Lower leg skin (tissue), 3 donors: ENCODE data around the gene ZNF578.

Experiments
- CTCF ChIP-seq, 3 donors: fragments of 450-650 bp; IDR thresholded peaks; one replicate each; pipeline ENCODE4 v1.5.1; 2016; ENCODE audit warnings: antibody characterized with exemption in 3 of 3, mild to moderate bottlenecking in 3 of 3, moderate library complexity in 2 of 3
- POLR2A ChIP-seq, 2 donors: fragments of 450-650 bp; IDR thresholded peaks; one replicate each; pipeline ENCODE4 v1.6.1; 2016 to 2017; ENCODE audit warnings: antibody characterized with exemption in 2 of 2, mild to moderate bottlenecking in 1 of 2, moderate library complexity in 1 of 2

GRCh38 chr19:52533901-52534300, 80.5 kb downstream of the ZNF578 start:
- TF ChIP-seq CTCF (IDR thresholded peaks at IDR 0.05) (no peak), POLR2A (IDR thresholded peaks at IDR 0.05) (no peak)
